Measurements from ENCODE around the gene ANXA6.

ANXA6 gene

GRCh38 chr5:151157426-151158286 lies at the start of gene ANXA6:
TSS of gene ANXA6 (minus strand) at chr5:151157779. CDS start at chr5:151147901, 9,878 bp downstream.
- peak within 1 kb of the TSS; percentile 84 for H3K4me3 ChIP-seq (ENCODE audit: low read depth, low read length)
- TF ChIP-seq CTCF (IDR thresholded peaks at IDR 0.05; ENCODE audit: low read depth, low read length) = no peak
- DNase-seq (ENCODE audit: low read depth, low spot score) = peak; percentile 82
- in situ Hi-C loops (cut with HindIII; ENCODE audit: low sequenced_read_pairs) = no loop called here

GRCh38 chr5:151205411-151205810 lies 47.8 kb upstream of the ANXA6 start:
- TF ChIP-seq CTCF (IDR thresholded peaks at IDR 0.05; ENCODE audit: low read depth, low read length) = no peak
- in situ Hi-C loops (cut with HindIII; ENCODE audit: low sequenced_read_pairs) = no loop called here
- H3K4me3 ChIP-seq (ENCODE audit: low read depth, low read length) = no peak overlapping the region
- no peak for DNase-seq (ENCODE audit: low read depth, low spot score)

- in situ Hi-C loops (cut with HindIII; ENCODE audit: low sequenced_read_pairs) = no loop called here
- no peak overlapping the region for H3K4me3 ChIP-seq (ENCODE audit: low read depth, low read length)
- DNase-seq (ENCODE audit: low read depth, low spot score) = no peak
- no peak for TF ChIP-seq CTCF (IDR thresholded peaks at IDR 0.05; ENCODE audit: low read depth, low read length)
Measured at GRCh38 chr5:151204051-151204450, 46.5 kb upstream of the ANXA6 start.

GRCh38 chr5:151202381-151203139 lies 45.0 kb upstream of the ANXA6 start:
- in situ Hi-C loops (cut with HindIII; ENCODE audit: low sequenced_read_pairs) = no loop called here
- DNase-seq (ENCODE audit: low read depth, low spot score) = peak; percentile 10
- H3K4me3 ChIP-seq (ENCODE audit: low read depth, low read length) = no peak overlapping the region
- no peak for TF ChIP-seq CTCF (IDR thresholded peaks at IDR 0.05; ENCODE audit: low read depth, low read length)

DNA sequence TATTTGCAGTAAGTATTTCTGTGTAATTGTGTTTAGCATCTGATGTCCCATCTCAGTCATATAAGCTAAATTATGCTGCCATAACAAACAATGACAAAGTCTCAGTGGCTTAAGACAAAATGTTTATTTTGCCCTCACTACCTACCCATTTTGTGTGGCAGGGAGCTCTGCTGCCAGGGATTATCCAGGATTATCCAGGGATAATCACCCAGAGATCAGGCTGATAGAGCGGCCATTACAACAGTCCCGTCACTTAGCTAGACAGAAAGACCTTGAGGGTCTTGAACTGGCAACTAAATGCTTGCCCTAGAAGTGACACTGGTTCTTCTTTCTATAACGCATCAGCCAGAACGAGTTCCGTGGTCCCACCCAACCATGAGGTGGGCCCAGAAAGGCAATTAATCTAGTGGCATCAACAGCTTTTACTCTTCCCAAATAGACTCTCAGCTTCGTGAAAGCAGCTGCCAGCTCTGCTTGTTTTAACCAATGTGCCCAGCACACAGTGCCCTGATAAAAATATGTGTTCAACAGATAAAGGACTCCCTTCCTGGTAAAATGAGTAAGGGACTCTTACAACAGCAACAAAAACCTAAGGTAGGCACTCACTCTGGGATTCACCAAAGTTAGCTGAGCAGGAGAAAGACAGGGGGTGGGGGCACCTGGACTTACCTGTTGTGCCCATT lies 43.5 kb upstream of the ANXA6 start:
- TF ChIP-seq CTCF (IDR thresholded peaks at IDR 0.05; ENCODE audit: low read depth, low read length) = no peak
- DNase-seq (ENCODE audit: low read depth, low spot score) = no peak
- in situ Hi-C loops (cut with HindIII; ENCODE audit: low sequenced_read_pairs) = no loop called here
- no peak overlapping the region for H3K4me3 ChIP-seq (ENCODE audit: low read depth, low read length)

- TF ChIP-seq CTCF (IDR thresholded peaks at IDR 0.05; ENCODE audit: low read depth, low read length) = no peak
- in situ Hi-C loops (cut with HindIII; ENCODE audit: low sequenced_read_pairs) = no loop called here
- no peak overlapping the region for H3K4me3 ChIP-seq (ENCODE audit: low read depth, low read length)
- no peak for DNase-seq (ENCODE audit: low read depth, low spot score)
Measured at GRCh38 chr5:151199581-151200185, 42.1 kb upstream of the ANXA6 start.
